ENCODE measurements around the gene MLIP. TPM values are rescaled to one million over a fixed set of nuclear protein-coding genes. Genes with fewer than 3 reads are reported as not detected.

MLIP gene
- total and polyA plus RNA-seq, 2 of the 8 experiments (the other 6 are each of a cell fraction or from before 2014, with no cell fraction given) = not detected

DNA sequence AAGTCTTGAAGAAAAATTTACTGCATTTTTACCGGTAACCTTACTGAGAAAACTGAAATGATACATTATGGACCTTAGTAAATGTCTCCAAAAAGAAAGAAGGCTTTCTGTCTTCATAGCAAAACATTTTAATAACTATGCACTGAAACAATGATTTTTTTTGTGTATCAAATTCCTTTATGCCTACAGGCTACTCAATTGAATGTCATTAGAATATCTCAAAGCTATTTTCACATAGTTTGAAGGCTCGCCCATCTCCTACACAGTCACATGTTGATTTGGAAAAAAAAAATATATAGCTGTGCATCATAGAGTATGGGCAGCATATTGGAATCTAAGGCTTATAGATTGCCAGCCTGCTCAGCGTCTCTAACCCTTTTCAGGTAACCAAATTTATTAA is 12.0 kb upstream of the MLIP start (continued):
- TF ChIP-seq, protein P1, sequence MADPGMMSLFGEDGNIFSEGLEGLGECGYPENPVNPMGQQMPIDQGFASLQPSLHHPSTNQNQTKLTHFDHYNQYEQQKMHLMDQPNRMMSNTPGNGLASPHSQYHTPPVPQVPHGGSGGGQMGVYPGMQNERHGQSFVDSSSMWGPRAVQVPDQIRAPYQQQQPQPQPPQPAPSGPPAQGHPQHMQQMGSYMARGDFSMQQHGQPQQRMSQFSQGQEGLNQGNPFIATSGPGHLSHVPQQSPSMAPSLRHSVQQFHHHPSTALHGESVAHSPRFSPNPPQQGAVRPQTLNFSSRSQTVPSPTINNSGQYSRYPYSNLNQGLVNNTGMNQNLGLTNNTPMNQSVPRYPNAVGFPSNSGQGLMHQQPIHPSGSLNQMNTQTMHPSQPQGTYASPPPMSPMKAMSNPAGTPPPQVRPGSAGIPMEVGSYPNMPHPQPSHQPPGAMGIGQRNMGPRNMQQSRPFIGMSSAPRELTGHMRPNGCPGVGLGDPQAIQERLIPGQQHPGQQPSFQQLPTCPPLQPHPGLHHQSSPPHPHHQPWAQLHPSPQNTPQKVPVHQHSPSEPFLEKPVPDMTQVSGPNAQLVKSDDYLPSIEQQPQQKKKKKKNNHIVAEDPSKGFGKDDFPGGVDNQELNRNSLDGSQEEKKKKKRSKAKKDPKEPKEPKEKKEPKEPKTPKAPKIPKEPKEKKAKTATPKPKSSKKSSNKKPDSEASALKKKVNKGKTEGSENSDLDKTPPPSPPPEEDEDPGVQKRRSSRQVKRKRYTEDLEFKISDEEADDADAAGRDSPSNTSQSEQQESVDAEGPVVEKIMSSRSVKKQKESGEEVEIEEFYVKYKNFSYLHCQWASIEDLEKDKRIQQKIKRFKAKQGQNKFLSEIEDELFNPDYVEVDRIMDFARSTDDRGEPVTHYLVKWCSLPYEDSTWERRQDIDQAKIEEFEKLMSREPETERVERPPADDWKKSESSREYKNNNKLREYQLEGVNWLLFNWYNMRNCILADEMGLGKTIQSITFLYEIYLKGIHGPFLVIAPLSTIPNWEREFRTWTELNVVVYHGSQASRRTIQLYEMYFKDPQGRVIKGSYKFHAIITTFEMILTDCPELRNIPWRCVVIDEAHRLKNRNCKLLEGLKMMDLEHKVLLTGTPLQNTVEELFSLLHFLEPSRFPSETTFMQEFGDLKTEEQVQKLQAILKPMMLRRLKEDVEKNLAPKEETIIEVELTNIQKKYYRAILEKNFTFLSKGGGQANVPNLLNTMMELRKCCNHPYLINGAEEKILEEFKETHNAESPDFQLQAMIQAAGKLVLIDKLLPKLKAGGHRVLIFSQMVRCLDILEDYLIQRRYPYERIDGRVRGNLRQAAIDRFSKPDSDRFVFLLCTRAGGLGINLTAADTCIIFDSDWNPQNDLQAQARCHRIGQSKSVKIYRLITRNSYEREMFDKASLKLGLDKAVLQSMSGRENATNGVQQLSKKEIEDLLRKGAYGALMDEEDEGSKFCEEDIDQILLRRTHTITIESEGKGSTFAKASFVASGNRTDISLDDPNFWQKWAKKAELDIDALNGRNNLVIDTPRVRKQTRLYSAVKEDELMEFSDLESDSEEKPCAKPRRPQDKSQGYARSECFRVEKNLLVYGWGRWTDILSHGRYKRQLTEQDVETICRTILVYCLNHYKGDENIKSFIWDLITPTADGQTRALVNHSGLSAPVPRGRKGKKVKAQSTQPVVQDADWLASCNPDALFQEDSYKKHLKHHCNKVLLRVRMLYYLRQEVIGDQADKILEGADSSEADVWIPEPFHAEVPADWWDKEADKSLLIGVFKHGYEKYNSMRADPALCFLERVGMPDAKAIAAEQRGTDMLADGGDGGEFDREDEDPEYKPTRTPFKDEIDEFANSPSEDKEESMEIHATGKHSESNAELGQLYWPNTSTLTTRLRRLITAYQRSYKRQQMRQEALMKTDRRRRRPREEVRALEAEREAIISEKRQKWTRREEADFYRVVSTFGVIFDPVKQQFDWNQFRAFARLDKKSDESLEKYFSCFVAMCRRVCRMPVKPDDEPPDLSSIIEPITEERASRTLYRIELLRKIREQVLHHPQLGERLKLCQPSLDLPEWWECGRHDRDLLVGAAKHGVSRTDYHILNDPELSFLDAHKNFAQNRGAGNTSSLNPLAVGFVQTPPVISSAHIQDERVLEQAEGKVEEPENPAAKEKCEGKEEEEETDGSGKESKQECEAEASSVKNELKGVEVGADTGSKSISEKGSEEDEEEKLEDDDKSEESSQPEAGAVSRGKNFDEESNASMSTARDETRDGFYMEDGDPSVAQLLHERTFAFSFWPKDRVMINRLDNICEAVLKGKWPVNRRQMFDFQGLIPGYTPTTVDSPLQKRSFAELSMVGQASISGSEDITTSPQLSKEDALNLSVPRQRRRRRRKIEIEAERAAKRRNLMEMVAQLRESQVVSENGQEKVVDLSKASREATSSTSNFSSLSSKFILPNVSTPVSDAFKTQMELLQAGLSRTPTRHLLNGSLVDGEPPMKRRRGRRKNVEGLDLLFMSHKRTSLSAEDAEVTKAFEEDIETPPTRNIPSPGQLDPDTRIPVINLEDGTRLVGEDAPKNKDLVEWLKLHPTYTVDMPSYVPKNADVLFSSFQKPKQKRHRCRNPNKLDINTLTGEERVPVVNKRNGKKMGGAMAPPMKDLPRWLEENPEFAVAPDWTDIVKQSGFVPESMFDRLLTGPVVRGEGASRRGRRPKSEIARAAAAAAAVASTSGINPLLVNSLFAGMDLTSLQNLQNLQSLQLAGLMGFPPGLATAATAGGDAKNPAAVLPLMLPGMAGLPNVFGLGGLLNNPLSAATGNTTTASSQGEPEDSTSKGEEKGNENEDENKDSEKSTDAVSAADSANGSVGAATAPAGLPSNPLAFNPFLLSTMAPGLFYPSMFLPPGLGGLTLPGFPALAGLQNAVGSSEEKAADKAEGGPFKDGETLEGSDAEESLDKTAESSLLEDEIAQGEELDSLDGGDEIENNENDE (IDR thresholded peaks at IDR 0.05; ENCODE audit: insufficient replicate concordance, low read length) = no peak
- TF ChIP-seq PHF8 (conservative IDR thresholded peaks at IDR 0.05; ENCODE audit: low read depth, low read length) (no peak), JUND (IDR thresholded peaks at IDR 0.05; ENCODE audit: low read length) (no peak), RFX5 (IDR thresholded peaks at IDR 0.05; ENCODE audit: borderline replicate concordance, low read depth, low read length) (no peak), CBX8 (IDR thresholded peaks at IDR 0.05; ENCODE audit: borderline replicate concordance, low read depth, low read length) (no peak), RBBP5 (IDR thresholded peaks at IDR 0.05; ENCODE audit: borderline replicate concordance, low read depth, low read length) (no peak), SIX5 (IDR thresholded peaks at IDR 0.05; ENCODE audit: low read depth, low read length) (no peak), EP300 (IDR thresholded peaks at IDR 0.05; ENCODE audit: borderline replicate concordance in 1 of 2, low read depth in 2 of 2, low read length in 2 of 2) (no peak)
- TF ChIP-seq, protein P2, sequence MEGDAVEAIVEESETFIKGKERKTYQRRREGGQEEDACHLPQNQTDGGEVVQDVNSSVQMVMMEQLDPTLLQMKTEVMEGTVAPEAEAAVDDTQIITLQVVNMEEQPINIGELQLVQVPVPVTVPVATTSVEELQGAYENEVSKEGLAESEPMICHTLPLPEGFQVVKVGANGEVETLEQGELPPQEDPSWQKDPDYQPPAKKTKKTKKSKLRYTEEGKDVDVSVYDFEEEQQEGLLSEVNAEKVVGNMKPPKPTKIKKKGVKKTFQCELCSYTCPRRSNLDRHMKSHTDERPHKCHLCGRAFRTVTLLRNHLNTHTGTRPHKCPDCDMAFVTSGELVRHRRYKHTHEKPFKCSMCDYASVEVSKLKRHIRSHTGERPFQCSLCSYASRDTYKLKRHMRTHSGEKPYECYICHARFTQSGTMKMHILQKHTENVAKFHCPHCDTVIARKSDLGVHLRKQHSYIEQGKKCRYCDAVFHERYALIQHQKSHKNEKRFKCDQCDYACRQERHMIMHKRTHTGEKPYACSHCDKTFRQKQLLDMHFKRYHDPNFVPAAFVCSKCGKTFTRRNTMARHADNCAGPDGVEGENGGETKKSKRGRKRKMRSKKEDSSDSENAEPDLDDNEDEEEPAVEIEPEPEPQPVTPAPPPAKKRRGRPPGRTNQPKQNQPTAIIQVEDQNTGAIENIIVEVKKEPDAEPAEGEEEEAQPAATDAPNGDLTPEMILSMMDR (IDR thresholded peaks at IDR 0.05; ENCODE audit: control extremely low read depth in 1 of 3, insufficient read depth in 1 of 3, low read depth in 1 of 3, low read length in 3 of 3) = no peak
